ENCODE results near the gene CPLANE2.

Gene CPLANE2

DNA sequence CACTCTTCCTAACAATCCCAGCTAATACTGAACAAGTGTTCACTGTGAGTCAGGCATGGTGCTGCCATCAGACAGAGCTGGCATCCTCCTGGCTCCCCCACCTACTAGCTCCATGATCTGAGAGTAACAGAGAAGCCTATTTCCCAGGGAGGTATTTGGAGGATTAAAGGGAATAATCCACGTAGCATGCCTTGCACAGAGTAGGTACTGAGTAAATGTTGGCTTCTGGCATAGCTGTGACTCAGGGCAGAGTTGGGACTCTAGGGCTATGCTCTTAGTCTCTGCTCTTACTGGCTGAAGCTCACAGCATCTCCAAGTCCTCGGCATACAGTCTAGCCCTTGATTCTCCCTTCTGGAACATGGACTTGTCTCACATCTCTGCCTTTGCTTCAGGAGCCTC lies 32.8 kb downstream of the CPLANE2 start:
- TF ChIP-seq, protein P1, sequence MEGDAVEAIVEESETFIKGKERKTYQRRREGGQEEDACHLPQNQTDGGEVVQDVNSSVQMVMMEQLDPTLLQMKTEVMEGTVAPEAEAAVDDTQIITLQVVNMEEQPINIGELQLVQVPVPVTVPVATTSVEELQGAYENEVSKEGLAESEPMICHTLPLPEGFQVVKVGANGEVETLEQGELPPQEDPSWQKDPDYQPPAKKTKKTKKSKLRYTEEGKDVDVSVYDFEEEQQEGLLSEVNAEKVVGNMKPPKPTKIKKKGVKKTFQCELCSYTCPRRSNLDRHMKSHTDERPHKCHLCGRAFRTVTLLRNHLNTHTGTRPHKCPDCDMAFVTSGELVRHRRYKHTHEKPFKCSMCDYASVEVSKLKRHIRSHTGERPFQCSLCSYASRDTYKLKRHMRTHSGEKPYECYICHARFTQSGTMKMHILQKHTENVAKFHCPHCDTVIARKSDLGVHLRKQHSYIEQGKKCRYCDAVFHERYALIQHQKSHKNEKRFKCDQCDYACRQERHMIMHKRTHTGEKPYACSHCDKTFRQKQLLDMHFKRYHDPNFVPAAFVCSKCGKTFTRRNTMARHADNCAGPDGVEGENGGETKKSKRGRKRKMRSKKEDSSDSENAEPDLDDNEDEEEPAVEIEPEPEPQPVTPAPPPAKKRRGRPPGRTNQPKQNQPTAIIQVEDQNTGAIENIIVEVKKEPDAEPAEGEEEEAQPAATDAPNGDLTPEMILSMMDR (IDR thresholded peaks at IDR 0.05; ENCODE audit: borderline replicate concordance, insufficient read depth, low read depth, low read length), result no peak
- no peak overlapping the region for H3K4me3 ChIP-seq (ENCODE audit: low read depth, low read length)

GRCh38 chr1:16203550-16203949 lies 33.4 kb downstream of the CPLANE2 start:
- no peak overlapping the region for H3K4me3 ChIP-seq (ENCODE audit: low read depth, low read length)
- TF ChIP-seq, protein P1 (IDR thresholded peaks at IDR 0.05; ENCODE audit: borderline replicate concordance, insufficient read depth, low read depth, low read length), result no peak

- H3K4me3 ChIP-seq (ENCODE audit: low read depth, low read length), result no peak overlapping the region
- TF ChIP-seq, protein P1 (IDR thresholded peaks at IDR 0.05; ENCODE audit: borderline replicate concordance, insufficient read depth, low read depth, low read length), result no peak
Observed at GRCh38 chr1:16202281-16203210, 34.4 kb downstream of the CPLANE2 start.

DNA sequence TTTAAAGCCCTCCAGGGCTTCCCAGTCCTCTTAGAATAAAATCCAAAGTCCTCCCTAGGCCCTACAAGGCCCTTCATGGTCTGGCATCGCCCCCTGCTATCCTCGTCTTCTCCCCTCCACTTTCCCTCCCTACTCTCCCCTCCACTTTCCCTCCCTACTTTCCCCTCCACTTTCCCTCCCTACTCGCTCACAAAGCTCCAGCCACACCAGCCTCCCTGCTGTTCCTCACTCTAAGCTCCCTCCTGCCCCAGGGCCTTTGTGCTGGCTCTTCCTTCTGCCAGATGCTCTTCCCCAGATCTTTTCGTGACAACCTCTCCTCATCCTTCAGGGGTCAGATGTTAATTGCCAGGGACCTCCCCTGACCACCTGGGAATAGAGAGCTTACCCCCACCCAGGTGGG lies 37.3 kb downstream of the CPLANE2 start:
- TF ChIP-seq, protein P1 (IDR thresholded peaks at IDR 0.05; ENCODE audit: borderline replicate concordance, insufficient read depth, low read depth, low read length), result no peak
- H3K4me3 ChIP-seq (ENCODE audit: low read depth, low read length), result no peak overlapping the region

- no peak overlapping the region for H3K4me3 ChIP-seq (ENCODE audit: low read depth, low read length)
- TF ChIP-seq, protein P1 (IDR thresholded peaks at IDR 0.05; ENCODE audit: borderline replicate concordance, insufficient read depth, low read depth, low read length), result no peak
Observed at GRCh38 chr1:16199157-16199501, 37.9 kb downstream of the CPLANE2 start.

DNA sequence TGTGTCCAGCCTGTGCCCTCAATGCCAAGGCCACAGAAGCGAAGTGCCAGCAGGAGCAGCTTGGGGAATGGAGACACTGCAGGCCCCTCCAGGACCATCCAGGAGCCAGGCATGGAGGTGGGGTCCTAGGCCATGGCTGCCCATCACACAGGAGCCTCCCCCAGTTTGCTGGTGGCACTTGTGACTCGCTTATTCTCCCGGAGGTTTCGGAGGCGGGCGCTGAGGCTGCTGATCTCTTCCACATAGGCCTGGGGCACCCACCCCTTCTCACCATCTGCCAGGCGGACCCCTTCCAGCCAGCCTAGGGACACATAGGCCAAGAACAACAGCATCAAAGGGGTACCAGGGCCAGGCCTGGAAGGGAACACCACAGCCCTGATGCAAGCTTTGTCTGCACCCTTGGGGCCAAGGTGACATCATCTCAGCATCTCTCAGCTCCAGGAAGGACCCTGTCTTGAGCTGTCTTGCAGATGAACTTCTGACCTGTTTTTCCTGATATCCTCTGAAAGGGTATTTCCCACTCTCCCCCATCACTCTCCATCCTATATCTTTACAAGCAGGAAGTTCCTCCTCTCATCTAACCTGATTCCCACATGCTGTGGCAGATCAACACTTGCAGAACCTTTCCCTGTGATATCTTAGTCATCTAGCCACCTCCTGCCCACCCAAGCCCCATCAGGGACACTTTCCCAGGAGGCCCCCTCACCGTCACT lies 38.4 kb downstream of the CPLANE2 start:
- TF ChIP-seq, protein P1 (IDR thresholded peaks at IDR 0.05; ENCODE audit: borderline replicate concordance, insufficient read depth, low read depth, low read length), result no peak
- H3K4me3 ChIP-seq (ENCODE audit: low read depth, low read length), result no peak overlapping the region
